Hippocampal formation (tissue), 2 donors: ENCODE data around the gene THRB.

ENCODE experiments used
- DNase-seq, 2 donors: peaks; one replicate each; lab custom pipeline; 2025; lab: John Stamatoyannopoulos, UW

THRB gene

GRCh38 chr3:24305795-24306467, 188.7 kb downstream of the THRB start:
- no peak for DNase-seq

- DNase-seq = no peak
Measured at GRCh38 chr3:24303057-24303754, 191.4 kb downstream of the THRB start.

GRCh38 chr3:24302396-24302795, 192.3 kb downstream of the THRB start:
- DNase-seq = no peak

GRCh38 chr3:24300949-24301348, 193.7 kb downstream of the THRB start:
- no peak for DNase-seq

- no peak for DNase-seq
Measured at GRCh38 chr3:24299806-24300626, 194.6 kb downstream of the THRB start.

GRCh38 chr3:24299246-24299805, 195.3 kb downstream of the THRB start:
- no peak for DNase-seq

GRCh38 chr3:24296441-24297205, 198.0 kb downstream of the THRB start:
- no peak for DNase-seq

- DNase-seq = no peak
Measured at GRCh38 chr3:24294150-24294549, 200.5 kb downstream of the THRB start.

GRCh38 chr3:24291646-24292045, 203.0 kb downstream of the THRB start:
- no peak for DNase-seq

- no peak for DNase-seq
Measured at GRCh38 chr3:24290596-24290995, 204.1 kb downstream of the THRB start.

GRCh38 chr3:24288496-24289236, 206.0 kb downstream of the THRB start:
- DNase-seq = peak; percentile 63 to 72

GRCh38 chr3:24287755-24288450, 206.7 kb downstream of the THRB start:
- peak in 1 of 2 donors; percentile 28 for DNase-seq

- no peak for DNase-seq
Measured at GRCh38 chr3:24286405-24286804, 208.2 kb downstream of the THRB start.

GRCh38 chr3:24278543-24278942, 216.1 kb downstream of the THRB start:
- no peak for DNase-seq

GRCh38 chr3:24273491-24273890, 221.2 kb downstream of the THRB start:
- DNase-seq = no peak

GRCh38 chr3:24272875-24273274, 221.8 kb downstream of the THRB start:
- DNase-seq = no peak

GRCh38 chr3:24272408-24272807, 222.2 kb downstream of the THRB start:
- no peak for DNase-seq

GRCh38 chr3:24271228-24271627, 223.4 kb downstream of the THRB start:
- no peak for DNase-seq

GRCh38 chr3:24270744-24271143, 223.9 kb downstream of the THRB start:
- DNase-seq = no peak

GRCh38 chr3:24270204-24270691, 224.4 kb downstream of the THRB start:
- no peak for DNase-seq
